Putamen (tissue), 1 donor: ENCODE results near the gene SATB1.
"Not testable (repeated sequence)": the region's sequence is repeated elsewhere in the genome, so short reads cannot be mapped to it uniquely, and the experiment has no call there.

Experiments used
- DNase-seq: peaks from one replicate; pipeline ENCODE4 v3.0.0-alpha.2; 2016; ENCODE audit warnings: low spot score

SATB1 gene

DNA sequence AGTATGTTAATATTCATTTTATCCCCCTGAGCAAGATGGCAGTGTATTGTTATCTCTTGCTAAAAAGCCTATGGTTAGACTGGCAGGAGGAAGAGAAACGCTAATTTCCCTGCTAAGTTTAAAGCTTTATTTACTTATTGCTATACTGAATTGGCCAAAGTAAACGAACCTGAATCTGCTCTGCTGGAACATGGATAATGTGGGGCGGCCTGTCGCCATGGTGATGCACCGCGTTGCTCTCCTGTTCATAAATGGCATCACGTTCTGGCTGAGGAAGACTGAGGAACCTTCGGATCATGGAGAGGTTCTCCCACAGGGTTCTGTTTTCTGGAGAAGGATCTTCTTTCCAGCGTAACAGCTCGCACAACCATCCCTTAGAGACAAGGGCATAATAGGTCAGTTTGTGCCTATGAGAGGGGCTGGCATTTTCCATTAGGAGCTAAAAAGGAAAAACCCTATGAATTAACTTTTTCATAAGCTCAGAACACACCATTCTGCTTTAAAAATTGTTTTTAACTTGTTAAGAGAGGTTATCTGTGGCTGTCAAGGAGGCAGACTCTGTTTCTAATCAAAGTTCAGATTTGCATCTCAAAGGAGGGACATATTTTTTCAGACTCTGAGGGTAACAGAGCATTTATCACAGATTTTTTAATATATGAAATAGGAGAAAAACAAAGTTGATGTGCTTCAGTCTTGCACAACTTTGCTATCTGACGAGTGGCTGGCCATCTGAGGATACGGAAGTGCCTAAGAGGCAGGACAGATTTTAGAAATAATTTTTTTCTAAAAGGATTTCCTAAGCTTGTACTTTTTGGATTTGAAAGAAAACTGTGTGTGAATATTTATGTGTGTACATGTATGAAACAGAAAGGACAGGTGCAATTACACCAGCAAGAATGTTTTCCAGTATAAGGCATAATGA lies 73.1 kb downstream of the SATB1 start:
- no peak for DNase-seq

DNA sequence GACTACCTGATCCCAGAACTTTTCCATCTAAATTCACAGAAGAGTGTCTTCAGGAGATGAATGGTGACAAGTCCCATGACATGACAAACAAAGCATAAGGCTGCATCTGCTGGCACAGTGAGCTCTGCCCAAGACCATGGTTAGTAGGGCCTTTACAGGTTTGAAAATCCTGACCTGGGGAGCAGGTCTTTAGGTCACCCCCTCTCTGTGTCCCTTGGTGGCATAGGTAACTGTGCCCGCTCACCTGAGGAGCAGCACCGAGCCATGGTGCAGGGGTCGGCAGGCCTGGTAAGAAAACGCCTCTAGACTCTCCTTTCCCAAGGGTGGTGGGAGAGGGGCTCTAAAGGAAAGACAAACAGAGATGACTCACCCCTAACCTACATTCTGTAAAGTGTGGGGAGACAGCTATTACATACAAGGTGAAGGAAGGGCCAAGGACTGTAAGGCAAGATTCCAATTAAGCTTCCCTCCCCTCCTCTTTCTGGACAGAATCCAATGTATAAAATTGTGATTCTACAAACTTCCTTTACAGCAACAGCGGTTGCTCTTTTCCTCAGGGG lies 74.0 kb downstream of the SATB1 start:
- no peak for DNase-seq

DNA sequence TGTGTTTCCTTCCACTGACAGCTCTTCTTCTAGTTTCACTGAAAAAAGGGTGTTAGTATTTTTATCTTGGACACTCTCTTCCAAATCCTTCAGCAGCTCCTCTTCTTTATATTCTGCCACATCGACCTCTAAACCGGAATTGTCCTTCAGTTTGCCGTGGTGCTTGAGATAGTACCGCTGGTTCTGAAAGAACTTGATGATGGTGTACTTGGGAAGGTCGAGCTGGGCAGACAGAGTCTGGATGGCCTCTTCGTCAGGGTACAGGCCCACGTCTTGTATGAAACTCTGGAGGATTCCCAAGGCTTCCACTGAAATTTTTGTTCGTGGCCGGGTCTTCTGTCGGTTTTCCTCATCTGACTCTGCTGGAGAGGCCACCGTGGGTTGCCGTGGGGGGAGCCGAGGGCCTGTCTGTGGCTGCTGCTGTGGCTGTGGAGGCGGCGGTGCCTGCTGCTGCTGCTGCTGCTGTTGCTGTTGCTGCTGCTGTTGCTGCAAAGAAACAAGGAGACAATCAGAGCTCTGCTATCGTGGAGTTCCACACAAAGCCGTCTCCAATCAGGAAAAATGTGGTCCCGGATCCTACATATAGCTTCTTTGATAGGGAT lies 75.8 kb downstream of the SATB1 start:
- no peak for DNase-seq

DNA sequence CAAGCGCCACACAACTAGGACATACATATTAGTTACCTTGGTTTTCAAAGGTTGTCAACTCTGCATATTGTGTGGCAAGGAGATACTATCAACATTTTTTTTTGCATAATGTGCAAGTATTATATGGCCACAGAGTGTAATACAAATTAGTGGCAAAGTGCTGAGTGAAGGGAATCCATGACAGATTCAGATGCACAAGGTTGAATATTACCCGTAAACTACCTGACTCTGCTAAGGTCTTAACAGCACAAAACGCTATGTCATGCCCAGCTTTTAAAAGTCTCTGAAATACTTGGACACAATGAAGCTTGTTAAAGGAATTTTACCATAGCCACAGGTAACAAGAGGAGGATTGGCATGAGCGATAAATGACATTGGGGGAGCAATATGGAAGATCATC lies 79.0 kb downstream of the SATB1 start:
- DNase-seq = no peak

DNA sequence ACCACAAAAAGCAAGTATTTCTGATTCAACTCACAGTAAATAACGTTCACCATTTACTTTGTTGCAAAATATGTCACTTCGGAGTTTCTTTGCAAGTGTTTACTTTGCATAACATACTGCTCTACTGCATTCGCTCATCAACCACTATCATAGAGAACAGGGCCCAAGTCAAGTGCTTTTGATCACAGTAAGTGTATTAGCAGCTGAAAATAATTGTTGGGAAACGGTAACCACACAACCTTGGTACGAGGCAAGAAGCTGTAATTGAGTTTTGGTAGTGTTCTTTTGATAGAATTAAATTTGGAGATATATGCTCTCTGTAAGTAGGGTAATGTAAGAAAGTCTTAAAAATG lies 80.1 kb downstream of the SATB1 start:
- no peak for DNase-seq

DNA sequence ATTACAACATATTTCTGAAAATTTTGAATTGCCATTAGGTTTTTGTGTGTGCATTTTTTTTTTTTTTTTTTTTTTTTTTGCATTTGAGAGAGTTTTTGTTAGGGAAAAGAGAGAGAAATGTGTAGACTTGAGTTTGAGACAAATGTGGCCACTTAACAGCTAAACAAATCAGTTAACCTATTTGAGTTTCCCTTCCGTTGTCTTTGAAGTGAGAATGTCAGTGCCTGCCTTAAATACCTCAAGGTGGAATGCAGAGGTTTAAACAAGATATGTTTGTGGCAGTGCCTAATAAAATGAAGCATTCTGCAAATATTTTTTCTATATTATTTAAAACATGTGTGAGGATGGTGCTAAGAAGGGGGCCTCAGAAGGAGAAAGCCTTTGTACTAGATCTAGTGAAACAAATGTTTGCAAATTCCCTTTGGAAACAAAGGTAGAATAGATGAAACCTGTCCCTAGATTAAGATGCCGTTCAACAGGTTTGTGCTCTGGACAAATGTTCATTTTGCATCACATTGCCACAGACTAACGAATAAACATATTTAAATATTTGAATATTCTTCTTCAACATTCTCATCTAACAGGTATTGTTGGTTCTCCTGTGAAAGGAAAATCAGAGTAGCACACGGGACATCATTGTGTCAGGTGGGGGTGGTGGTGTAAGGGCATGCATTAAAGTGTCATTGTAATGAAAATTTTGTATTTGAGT lies 80.7 kb downstream of the SATB1 start:
- no peak for DNase-seq

DNA sequence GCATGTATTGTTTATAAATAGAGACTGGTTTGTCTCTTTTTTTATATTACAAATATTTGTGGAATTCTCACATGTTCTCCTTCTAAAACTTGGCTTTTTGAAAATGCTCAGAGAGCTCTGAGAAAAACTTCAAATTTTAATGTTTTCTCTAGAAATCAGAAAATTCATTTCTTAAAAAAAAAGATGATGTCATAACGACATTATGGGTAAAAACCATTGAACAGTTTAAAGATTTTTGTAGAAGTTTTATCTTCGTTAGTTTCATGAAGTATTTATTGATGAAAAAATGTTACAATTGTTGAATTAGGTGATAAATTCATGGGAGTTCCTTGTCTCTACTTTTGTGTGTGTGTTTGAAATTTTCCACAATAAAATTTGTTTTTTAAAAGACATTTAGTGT lies 81.3 kb downstream of the SATB1 start:
- DNase-seq = no peak

DNA sequence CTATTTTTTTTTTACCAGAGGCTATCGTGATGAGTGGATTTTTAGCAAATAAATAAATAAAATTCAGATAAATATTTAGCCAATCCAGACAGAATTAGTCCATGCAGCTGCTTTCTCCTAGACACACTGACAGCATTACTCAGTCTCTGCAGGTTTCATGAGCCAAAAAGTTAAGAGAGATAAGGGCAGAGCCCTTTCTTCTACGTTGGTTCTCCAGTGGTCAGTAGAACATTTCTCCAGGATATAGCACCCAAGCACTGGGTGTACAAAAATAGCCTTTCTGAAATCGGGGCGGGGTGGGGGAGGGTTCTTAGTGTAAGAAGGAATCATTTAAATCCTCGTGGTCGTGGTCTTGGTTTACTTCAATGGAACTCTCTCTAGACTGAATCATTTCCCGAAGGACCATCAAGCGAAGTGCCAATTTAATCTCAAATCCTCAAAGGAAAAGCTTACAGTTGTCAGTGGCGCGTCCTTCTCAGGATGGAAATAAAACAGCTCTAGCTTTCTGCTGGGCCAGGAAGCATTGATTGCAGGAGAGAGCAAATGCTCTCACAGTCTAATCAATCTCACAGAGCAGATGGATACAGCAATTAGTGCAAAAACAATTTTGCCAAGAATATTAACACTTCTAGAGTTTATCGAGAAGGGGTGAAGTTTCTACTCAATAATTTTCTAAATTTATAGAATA lies 86.2 kb downstream of the SATB1 start:
- DNase-seq = no peak

DNA sequence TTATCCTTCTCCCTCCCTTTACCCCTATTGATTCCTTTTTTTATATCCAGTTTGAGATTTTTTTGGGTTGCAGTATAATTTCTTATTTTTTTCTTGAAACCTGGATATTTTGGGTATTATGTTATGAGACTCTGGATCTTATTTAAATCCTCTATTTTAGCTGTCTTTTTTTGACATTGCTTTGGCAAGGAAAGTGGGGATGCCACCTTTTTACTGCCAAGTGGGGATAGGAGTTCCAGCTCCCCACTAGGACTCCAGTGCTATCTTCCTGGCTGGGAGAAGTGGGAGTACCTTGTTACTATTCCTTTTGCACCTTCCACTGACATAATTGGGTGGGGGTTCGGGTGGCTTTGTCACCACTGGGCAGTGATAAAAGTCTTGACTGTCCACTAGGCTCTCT lies 87.9 kb downstream of the SATB1 start:
- DNase-seq = no peak

DNA sequence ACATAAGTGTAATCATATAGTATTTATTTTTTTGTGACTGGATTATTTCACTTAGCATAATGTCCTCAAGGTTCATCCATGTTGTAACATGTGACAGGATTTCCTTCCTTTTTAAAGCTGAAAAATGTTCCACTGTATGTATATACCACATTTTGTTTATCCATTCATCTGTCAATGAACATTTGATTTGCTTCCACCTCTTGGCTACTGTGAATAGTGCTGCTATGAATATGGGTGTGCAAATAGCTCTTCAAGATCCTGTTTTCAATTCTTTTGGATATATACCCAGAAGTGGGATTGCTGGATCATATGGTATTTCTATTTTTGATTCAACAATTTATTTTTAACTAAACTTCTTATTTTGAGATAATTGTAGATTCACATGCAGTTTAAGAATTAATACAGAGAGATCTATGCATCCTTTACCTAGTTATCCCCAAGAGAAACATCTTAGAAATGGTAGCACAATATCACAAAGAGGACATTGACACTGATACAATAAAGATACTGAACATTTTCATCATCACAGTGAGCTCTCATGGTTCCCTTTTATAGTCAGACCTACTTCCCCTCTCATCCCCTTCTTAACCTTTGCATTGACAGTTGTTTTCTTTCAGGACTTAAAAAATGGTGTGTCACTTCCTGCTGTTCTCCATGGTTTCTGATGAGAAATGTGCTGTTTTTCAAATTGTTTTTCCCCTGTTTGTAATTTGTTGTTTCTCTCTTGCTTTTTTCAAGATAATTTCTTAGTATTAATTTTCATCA lies 90.1 kb downstream of the SATB1 start:
- no peak for DNase-seq

DNA sequence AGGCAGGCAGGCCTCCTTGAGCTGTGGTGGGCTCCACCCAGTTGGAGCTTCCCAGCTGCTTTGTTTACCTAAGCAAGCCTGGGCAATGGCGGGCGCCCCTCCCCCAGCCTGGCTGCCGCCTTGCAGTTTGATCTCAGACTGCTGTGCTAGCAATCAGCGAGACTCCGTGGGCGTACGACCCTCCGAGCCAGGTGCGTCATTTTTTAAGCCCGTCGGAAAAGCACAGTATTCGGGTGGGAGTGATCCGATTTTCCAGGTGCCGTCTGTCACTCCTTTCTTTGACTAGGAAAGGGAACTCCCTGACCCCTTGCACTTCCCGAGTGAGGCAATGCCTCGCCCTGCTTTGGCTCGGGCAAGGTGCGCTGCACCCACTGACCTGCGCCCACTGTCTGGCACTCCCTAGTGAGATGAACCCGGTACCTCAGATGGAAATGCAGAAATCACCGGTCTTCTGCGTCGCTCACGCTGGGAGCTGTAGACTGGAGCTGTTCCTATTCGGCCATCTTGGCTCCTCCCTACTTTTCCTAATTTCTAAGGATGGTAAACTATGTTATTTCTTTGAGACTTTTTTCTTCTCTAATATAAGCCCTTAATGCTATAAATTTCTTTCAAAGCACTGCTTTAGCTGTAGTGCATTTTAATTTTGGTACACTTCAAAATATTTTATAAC lies 94.2 kb downstream of the SATB1 start:
- not testable (repeated sequence) for DNase-seq

DNA sequence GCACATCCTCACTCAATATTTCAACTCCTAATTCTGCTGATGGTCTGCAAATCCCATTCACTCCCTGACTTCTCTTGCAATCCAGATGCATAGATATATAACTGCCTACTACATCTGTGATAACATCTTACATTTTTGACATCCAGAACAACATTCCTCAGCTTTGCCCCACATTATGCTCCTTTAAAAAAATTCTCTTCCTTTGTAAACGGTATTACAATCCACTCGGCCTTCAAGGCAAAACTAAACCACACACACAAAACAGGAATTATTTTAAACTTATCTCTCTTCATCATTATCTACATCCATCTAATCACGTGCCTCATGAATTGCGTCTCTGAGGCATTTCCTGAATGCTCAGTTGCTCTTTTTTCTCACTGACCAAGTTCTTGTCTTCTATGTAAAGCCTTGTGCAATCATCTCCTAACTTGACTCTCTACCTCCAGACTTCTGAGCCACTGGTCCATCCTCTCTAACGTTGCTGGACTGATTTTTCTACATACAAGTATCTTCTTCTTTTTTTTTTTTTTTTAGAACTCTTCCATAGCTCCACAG lies 117.0 kb downstream of the SATB1 start:
- DNase-seq = no peak

DNA sequence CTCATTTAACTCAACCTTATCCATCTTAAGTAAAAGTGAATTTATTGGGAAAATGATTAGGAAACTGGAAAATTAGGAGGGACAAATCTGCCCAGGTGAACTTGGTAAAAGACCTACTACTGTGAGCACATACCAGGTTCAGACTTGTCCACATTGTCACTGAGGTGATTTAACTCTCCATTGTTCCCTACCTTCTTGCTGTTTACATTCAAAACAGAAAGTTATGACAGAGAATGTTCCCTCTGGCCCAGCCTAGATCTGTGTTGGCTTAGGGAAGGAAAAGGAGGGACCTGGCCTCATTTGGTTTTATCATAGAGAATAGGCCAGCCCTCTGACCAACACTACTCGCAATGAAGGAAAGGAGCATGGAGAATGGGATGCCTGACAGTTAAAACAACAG lies 117.6 kb downstream of the SATB1 start:
- no peak for DNase-seq

DNA sequence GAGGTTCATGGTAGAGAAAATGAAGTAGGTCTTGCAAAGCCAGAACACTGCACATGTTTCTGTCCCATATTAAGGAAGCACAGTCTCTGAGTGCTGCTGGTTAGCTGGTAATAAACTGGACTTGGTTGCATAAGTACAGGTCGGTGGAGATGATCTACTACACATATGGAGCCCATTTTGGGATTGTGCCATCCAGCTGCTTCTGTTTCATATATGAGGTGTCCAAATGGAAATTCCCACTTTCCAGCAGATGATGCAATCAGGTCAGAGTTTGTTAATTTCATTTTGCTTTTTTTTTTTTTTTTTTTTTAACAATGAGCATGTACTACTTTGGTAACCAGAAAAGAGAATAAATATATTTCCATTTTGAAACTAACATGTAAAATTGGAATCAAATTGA lies 122.6 kb downstream of the SATB1 start:
- DNase-seq = no peak

DNA sequence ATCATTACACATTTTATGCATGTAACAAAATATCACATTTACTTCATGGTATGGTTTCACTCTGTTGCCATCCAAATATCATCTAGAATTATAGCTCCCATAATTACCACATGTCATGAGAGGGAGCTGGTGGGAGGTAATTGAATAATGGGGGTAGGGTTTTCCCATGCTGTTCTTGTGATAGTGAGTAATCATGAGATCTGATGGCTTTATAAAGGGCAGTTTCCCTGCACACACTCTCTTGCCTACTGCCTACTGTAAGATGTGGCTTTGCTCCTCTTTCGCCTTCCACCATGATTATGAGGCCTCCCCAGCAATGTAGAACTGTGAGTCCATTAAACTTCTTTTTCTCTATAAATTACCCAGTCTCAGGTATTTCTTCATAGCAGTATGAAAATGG lies 123.4 kb downstream of the SATB1 start:
- no peak for DNase-seq

DNA sequence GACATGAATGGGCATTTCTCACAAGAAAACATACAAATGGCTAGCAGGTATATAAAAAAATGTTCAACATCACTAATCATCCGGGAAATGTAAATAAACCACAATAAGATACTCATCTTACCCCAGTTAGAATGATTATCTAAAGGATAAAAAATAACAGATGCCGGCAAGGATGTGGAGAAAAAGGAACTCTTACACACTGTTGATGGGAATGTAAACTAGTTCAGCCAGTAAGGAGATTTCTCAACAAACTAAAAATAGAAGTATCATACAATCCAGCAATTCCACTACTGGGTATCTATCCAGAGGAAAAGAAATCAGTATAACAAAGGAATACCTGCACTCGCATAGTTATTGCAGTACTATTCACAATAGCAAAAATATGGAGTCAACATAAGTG lies 124.2 kb downstream of the SATB1 start:
- no peak for DNase-seq

DNA sequence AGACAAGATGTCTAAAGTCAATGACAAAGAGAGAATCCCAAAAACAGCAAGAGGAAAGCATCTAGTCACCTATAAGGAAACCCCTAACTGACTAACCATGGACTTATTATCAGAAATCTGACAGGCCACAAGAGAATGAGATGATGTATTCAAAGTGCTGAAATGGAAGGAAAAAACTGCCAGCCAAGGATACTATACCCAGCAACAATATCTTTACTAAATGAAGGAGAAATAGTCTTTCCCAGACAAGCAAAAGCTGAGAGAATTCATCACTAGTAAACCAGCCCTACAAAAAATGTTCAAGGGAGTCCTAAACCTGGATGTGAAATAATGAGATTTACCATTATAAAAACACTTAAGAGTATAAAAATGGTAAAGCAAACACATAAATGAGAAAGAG lies 128.0 kb downstream of the SATB1 start:
- DNase-seq = no peak
